GM12878 (cell line): ENCODE results near the gene GFI1. TPM values are rescaled to one million over a fixed set of nuclear protein-coding genes. Genes with fewer than 3 reads are reported as not detected.

Source experiments
- JUND ChIP-seq: IDR thresholded peaks from 2 replicates; pipeline ENCODE4 v1.6.1; 2012; ENCODE audit warnings: low read depth, mild to moderate bottlenecking, low read length, improper control_type of control experiment, moderate library complexity
- polyA plus RNA-seq, 11 experiments: library from polyadenylated mRNA; depleted of rRNA in 4 of 11; unstranded in 6 of 11; stranded (reverse) in 5 of 11; fragments of >200 nt; fragmentation: Nextera tagmentation in 4 of 11; fragmentation: Illumina TruSeq in 1 of 11; extraction: Ambion mirVana in 4 of 11; extraction: Trizol in 1 of 11; gene quantifications; 1 replicate in 1 of 11; 2 replicates in 10 of 11; pipeline versions ENCODE4 v1.2.1 to v1.2.3, GENCODE V29; 2011 to 2016; ENCODE audit warnings: inconsistent platforms in 2 of 11, missing spikeins in 2 of 11, low read depth in 1 of 11
- total RNA-seq, 4 experiments: library from RNA; depleted of rRNA in 3 of 4; stranded (reverse); fragments of >200 nt in 3 of 4; fragmentation: Illumina TruSeq in 1 of 4; extraction: Trizol in 1 of 4; gene quantifications; 2 replicates each; pipeline versions ENCODE4 v1.2.1 to v1.2.3, GENCODE V29; 2013 to 2021
- TF ChIP-seq, protein P1 (sequence below): fragments of 450-650 bp; IDR thresholded peaks from 2 replicates; pipeline ENCODE4 v1.6.1; 2016; ENCODE audit warnings: mild to moderate bottlenecking, moderate library complexity, borderline replicate concordance
- TF ChIP-seq, protein P2 (sequence below): fragments of 450-650 bp; IDR thresholded peaks from 2 replicates; pipeline ENCODE4 v1.6.1; 2017; ENCODE audit warnings: borderline replicate concordance

GFI1 gene
- total and polyA plus RNA-seq, 10 of the 15 experiments (the other 5 are each of a cell fraction or from before 2014, with no cell fraction given) = 1.8 to 18.3 (median 7.4) TPM

DNA sequence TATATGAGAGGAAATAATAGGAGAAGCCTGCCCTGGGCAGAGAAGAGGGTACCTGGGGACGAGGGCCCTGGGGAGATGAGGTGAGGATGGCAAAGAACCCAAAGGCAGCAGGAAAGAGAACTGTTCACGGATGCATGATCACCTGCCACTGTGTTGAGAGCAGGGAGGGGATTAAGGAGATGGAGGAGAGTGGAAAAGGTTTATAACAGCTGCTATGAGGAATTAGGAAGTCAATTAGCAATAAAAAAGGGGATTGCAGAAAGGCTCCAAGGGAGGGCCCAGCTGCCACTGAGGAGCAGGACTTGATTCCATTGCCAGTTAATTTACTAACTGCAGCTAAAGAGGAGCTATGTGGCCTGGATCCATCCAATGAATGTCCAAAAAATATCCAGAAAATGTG is 61.1 kb downstream of the GFI1 start (continued):
- TF ChIP-seq, protein P1, sequence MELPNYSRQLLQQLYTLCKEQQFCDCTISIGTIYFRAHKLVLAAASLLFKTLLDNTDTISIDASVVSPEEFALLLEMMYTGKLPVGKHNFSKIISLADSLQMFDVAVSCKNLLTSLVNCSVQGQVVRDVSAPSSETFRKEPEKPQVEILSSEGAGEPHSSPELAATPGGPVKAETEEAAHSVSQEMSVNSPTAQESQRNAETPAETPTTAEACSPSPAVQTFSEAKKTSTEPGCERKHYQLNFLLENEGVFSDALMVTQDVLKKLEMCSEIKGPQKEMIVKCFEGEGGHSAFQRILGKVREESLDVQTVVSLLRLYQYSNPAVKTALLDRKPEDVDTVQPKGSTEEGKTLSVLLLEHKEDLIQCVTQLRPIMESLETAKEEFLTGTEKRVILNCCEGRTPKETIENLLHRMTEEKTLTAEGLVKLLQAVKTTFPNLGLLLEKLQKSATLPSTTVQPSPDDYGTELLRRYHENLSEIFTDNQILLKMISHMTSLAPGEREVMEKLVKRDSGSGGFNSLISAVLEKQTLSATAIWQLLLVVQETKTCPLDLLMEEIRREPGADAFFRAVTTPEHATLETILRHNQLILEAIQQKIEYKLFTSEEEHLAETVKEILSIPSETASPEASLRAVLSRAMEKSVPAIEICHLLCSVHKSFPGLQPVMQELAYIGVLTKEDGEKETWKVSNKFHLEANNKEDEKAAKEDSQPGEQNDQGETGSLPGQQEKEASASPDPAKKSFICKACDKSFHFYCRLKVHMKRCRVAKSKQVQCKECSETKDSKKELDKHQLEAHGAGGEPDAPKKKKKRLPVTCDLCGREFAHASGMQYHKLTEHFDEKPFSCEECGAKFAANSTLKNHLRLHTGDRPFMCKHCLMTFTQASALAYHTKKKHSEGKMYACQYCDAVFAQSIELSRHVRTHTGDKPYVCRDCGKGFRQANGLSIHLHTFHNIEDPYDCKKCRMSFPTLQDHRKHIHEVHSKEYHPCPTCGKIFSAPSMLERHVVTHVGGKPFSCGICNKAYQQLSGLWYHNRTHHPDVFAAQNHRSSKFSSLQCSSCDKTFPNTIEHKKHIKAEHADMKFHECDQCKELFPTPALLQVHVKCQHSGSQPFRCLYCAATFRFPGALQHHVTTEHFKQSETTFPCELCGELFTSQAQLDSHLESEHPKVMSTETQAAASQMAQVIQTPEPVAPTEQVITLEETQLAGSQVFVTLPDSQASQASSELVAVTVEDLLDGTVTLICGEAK = no peak
- TF ChIP-seq, protein P2, sequence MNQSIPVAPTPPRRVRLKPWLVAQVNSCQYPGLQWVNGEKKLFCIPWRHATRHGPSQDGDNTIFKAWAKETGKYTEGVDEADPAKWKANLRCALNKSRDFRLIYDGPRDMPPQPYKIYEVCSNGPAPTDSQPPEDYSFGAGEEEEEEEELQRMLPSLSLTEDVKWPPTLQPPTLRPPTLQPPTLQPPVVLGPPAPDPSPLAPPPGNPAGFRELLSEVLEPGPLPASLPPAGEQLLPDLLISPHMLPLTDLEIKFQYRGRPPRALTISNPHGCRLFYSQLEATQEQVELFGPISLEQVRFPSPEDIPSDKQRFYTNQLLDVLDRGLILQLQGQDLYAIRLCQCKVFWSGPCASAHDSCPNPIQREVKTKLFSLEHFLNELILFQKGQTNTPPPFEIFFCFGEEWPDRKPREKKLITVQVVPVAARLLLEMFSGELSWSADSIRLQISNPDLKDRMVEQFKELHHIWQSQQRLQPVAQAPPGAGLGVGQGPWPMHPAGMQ = no peak
- no peak for TF ChIP-seq JUND

Other genes with a start within 250 kb of the GFI1 start
- gene GLMN, start 187.9 kb downstream of the GFI1 start, total RNA-seq (2014; rRNA removed) = 13.3 and 17.1 TPM in 2 replicates
- gene GLMN, start 187.9 kb downstream of the GFI1 start, total RNA-seq (2014; rRNA removed; fragmentation: Illumina TruSeq; extraction: Trizol) = 17.6 and 18.1 TPM in 2 replicates
- gene GLMN, start 187.9 kb downstream of the GFI1 start, total RNA-seq (2021) = 11.5 TPM in 2 replicates
- gene GLMN, start 187.9 kb downstream of the GFI1 start, polyA plus RNA-seq (2011; rRNA removed) = 15.3 and 28.0 TPM in 2 replicates
- gene GLMN, start 187.9 kb downstream of the GFI1 start, polyA plus RNA-seq (2014; fragmentation: Illumina TruSeq; extraction: Trizol) = 15.4 and 20.9 TPM in 2 replicates
- gene GLMN, start 187.9 kb downstream of the GFI1 start, polyA plus RNA-seq (2014; fragmentation: Nextera tagmentation; extraction: Ambion mirVana) = 10 to 100 TPM; 18.2 to 20.6 TPM
- gene GLMN, start 187.9 kb downstream of the GFI1 start, polyA plus RNA-seq (2014; rRNA removed) = 11.0 and 14.4 TPM in 2 replicates
- gene GLMN, start 187.9 kb downstream of the GFI1 start, polyA plus RNA-seq (2016; fragmentation: Nextera tagmentation; extraction: Ambion mirVana) = 10 to 100 TPM; 30.0 to 33.7 TPM
- gene RPAP2, start 187.9 kb downstream of the GFI1 start, total RNA-seq (2014; rRNA removed) = 11.4 and 13.4 TPM in 2 replicates
- 19.7 and 20.0 TPM in 2 replicates for gene RPAP2, start 187.9 kb downstream of the GFI1 start, total RNA-seq (2014; rRNA removed; fragmentation: Illumina TruSeq; extraction: Trizol)
- 20.4 and 22.7 TPM in 2 replicates for gene RPAP2, start 187.9 kb downstream of the GFI1 start, total RNA-seq (2021)
- gene RPAP2, start 187.9 kb downstream of the GFI1 start, polyA plus RNA-seq (2011; rRNA removed) = 20.7 and 34.5 TPM in 2 replicates
- gene RPAP2, start 187.9 kb downstream of the GFI1 start, polyA plus RNA-seq (2014; fragmentation: Illumina TruSeq; extraction: Trizol) = 23.3 and 29.8 TPM in 2 replicates
- 10 to 100 TPM; 20.2 to 24.0 TPM for gene RPAP2, start 187.9 kb downstream of the GFI1 start, polyA plus RNA-seq (2014; fragmentation: Nextera tagmentation; extraction: Ambion mirVana)
- gene RPAP2, start 187.9 kb downstream of the GFI1 start, polyA plus RNA-seq (2014; rRNA removed) = 6.1 and 11.4 TPM in 2 replicates
- 10 to 100 TPM; 35.4 to 39.5 TPM for gene RPAP2, start 187.9 kb downstream of the GFI1 start, polyA plus RNA-seq (2016; fragmentation: Nextera tagmentation; extraction: Ambion mirVana)